ENCODE measurements around the gene EML4.

EML4 gene

GRCh38 chr2:42198466-42198865 is 29.3 kb downstream of the EML4 start:
- H3K27me3 ChIP-seq (ENCODE audit: control insufficient read depth, insufficient read depth, low read length), result no peaks in the 10 kb centered on the region
- H3K9me3 ChIP-seq (ENCODE audit: control insufficient read depth, low read length), result no peaks in the 10 kb centered on the region
- H3K36me3 ChIP-seq (ENCODE audit: control insufficient read depth, insufficient read depth, low read length), result no peaks in the 10 kb centered on the region
- TF ChIP-seq CTCF (IDR thresholded peaks at IDR 0.05), result no peak
- no peak overlapping the region for H3K4me3 ChIP-seq (ENCODE audit: low read depth, low read length)
- H3K27ac ChIP-seq, result no peak overlapping the region
- peaks cover 10% of the 10 kb centered on the region for H3K4me1 ChIP-seq
- peaks cover 51% of the 10 kb centered on the region for H3K79me2 ChIP-seq
- no peak overlapping the region for H2AFZ ChIP-seq
- no peak overlapping the region for H3K9ac ChIP-seq
- H3K4me2 ChIP-seq (ENCODE audit: low read length), result no peak overlapping the region

DNA sequence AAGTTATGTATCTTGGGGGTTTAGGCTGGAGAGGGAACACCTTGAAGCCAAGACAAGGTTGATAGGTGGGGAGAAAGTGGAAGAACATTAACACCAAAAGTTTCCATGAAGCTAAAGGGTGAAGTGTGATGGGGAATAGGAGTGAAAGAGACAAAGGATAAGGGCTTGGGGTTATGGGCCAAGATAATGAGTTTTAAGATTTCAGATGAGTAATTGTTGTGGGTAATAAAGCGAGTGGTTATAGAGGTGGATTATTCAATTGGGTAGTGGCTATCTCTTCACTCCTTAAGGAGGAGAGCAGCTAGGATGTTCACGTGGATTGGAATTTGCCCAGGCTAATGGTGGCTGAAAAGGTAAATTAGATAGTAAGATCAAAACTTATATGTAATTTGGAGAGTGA is 29.8 kb downstream of the EML4 start:
- no peak overlapping the region for H3K4me3 ChIP-seq (ENCODE audit: low read depth, low read length)
- no peaks in the 10 kb centered on the region for H3K27me3 ChIP-seq (ENCODE audit: control insufficient read depth, insufficient read depth, low read length)
- no peak for TF ChIP-seq CTCF (IDR thresholded peaks at IDR 0.05)
- H2AFZ ChIP-seq, result no peak overlapping the region
- H3K27ac ChIP-seq, result no peak overlapping the region
- H3K9me3 ChIP-seq (ENCODE audit: control insufficient read depth, low read length), result no peaks in the 10 kb centered on the region
- H3K36me3 ChIP-seq (ENCODE audit: control insufficient read depth, insufficient read depth, low read length), result no peaks in the 10 kb centered on the region
- H3K4me2 ChIP-seq (ENCODE audit: low read length), result no peak overlapping the region
- H3K79me2 ChIP-seq, result peaks cover 55% of the 10 kb centered on the region
- peaks cover 10% of the 10 kb centered on the region for H3K4me1 ChIP-seq
- no peak overlapping the region for H3K9ac ChIP-seq

DNA sequence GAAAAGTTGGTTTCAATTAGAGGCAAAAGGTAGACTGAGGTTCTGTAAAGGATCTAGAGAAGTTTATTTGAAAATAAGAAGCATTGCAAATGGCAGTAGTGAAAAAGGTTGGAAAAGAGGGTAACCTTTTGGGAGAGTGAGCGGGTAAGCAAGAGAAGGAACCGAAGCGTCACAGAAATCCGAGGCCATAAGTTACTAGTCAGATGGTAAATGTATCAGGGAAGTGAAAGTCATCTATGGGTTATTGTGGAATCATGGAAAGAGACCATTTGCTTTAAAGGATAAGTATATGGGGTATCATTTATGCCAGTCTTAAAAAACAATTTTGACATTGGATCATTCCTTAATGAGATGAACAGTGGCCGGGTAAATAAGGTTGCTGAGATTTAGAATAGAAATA is 30.5 kb downstream of the EML4 start:
- H3K4me1 ChIP-seq, result peaks cover 10% of the 10 kb centered on the region
- no peak overlapping the region for H2AFZ ChIP-seq
- no peak overlapping the region for H3K27ac ChIP-seq
- no peaks in the 10 kb centered on the region for H3K9me3 ChIP-seq (ENCODE audit: control insufficient read depth, low read length)
- no peak overlapping the region for H3K9ac ChIP-seq
- no peak overlapping the region for H3K4me2 ChIP-seq (ENCODE audit: low read length)
- TF ChIP-seq CTCF (IDR thresholded peaks at IDR 0.05), result no peak
- no peak overlapping the region for H3K4me3 ChIP-seq (ENCODE audit: low read depth, low read length)
- no peaks in the 10 kb centered on the region for H3K36me3 ChIP-seq (ENCODE audit: control insufficient read depth, insufficient read depth, low read length)
- peaks cover 54% of the 10 kb centered on the region for H3K79me2 ChIP-seq
- no peaks in the 10 kb centered on the region for H3K27me3 ChIP-seq (ENCODE audit: control insufficient read depth, insufficient read depth, low read length)

DNA sequence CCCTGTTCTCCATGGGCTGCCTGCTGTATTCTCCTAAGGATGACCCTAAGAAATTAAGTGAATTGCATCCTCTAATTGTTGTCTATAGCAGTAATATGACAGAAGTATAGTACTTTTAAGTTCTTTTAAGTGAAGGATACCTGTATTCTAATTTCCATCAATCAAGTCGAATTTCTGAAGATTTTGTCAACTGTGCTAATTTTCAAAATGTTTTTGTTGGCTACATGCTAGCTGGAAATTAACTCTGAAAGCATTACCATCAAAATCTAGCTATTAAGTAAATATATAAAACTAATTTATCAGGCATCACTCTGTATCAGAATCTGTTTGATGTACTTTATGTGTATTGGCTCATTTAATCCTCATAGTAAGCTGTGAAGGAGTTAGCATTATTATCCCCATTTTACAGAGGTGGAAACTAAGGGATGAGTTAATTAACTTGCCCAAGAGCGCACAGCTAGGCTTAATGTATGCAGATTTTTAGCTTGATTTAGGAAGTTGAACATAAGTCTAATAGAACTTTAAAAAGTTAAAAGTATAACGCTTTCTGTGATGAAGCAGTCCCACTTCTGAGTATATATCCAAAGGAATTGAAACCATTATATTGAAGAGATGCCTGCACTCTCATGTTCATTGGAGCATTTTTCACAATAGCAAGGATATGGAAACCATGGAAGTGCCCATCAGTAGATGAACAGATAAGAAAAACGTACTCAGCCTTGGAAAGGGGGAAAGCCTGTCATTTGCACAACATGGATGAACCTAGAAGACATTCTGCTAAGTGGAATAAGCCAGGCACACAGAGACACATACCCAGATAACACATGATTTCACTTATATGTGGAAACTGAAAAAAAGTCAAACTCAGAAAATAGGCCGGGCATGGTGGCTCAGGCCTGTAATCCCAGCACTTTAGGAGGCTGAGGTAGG is 32.0 kb downstream of the EML4 start:
- Histone ChIP-seq H3K4me3 (ENCODE audit: low read depth, low read length) (no peak overlapping the region), H3K27me3 (ENCODE audit: control insufficient read depth, insufficient read depth, low read length) (no peaks in the 10 kb centered on the region), H3K9ac (no peak overlapping the region), H2AFZ (no peak overlapping the region), H3K4me1 (peaks cover 9% of the 10 kb centered on the region), H3K36me3 (ENCODE audit: control insufficient read depth, insufficient read depth, low read length) (no peaks in the 10 kb centered on the region), H3K4me2 (ENCODE audit: low read length) (no peak overlapping the region), H3K9me3 (ENCODE audit: control insufficient read depth, low read length) (no peaks in the 10 kb centered on the region), H3K79me2 (peaks cover 59% of the 10 kb centered on the region), H3K27ac (no peak overlapping the region)
- TF ChIP-seq CTCF (IDR thresholded peaks at IDR 0.05), result no peak

DNA sequence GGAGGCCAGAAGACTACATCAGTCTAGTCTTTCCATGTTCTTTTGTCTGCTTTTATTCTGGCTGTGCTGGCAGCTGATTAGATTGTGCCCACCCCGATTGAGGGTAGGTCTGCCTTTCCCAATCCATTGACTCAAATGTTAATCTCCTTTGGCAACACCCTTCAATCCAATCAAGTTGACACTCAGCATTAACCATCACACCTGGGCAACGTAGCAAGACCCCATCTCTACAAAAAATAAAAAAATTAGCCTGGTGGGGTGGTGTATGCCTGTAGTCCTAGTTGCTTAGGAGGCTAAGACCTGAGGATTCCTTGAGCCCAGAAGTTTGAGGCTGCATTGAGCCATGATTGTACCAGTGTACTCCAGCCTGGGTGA is 33.5 kb downstream of the EML4 start:
- no peak for TF ChIP-seq CTCF (IDR thresholded peaks at IDR 0.05)
- Histone ChIP-seq H3K36me3 (ENCODE audit: control insufficient read depth, insufficient read depth, low read length) (no peaks in the 10 kb centered on the region), H3K4me1 (no peaks in the 10 kb centered on the region), H3K9ac (no peak overlapping the region), H3K27me3 (ENCODE audit: control insufficient read depth, insufficient read depth, low read length) (no peaks in the 10 kb centered on the region), H3K4me2 (ENCODE audit: low read length) (no peak overlapping the region), H3K9me3 (ENCODE audit: control insufficient read depth, low read length) (no peaks in the 10 kb centered on the region), H3K79me2 (peaks cover 53% of the 10 kb centered on the region), H3K27ac (no peak overlapping the region), H2AFZ (no peak overlapping the region), H3K4me3 (ENCODE audit: low read depth, low read length) (no peak overlapping the region)
